ENCODE data around the gene OSBPL2.

OSBPL2 gene

DNA sequence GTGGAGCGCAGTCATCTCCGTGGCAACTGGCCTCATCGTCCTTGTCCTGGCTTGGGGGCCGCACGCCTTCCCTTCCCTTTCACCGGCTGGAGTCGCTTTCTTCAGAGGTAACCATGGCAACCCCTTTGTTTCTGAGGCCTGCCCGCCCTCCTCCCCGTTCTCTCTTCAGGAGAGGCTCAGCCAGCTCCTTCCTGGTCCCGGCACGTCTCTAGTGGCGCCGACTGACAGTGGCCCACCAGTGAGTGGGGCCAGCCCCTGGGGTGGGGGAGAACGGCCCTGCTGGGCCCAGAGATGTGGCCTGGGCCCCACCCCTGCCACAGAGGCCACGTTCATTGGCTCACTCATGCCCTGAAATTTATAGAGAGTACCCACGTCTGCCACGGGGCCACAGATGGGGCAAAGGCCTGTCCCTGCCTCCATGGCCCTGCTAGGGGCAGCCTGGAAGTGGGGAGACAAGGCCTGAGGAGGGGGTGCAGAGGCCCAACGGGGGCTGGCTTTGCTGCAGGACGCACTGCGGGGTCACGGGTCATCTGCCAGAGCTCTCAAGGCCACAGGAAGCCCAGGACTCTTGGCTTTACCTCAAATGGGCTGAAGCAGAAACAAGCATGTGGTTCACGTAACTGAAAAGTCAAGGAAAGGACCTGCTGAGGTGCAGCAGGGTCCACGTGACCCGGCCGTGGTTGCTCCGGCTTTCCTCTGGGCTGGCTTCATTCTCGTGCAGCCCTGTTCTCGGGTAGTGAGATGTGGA, 1.4 kb upstream of the OSBPL2 start:
- no peak for DNase-seq

DNA sequence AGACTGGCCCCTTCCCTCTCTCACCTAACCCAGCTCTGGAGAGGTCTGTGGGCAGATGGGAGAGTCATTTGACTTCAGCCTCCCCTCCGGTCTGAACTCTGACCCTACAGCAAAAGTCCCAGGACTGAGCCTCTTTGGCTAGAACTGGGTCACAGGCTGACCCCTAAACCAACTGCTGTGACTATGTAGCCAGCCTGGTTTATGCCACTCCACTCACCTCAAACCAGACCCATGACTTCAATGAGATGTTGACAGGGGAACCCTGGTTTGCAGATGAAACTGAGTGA, 864 bp upstream of the OSBPL2 start:
- DNase-seq: no peak

DNA sequence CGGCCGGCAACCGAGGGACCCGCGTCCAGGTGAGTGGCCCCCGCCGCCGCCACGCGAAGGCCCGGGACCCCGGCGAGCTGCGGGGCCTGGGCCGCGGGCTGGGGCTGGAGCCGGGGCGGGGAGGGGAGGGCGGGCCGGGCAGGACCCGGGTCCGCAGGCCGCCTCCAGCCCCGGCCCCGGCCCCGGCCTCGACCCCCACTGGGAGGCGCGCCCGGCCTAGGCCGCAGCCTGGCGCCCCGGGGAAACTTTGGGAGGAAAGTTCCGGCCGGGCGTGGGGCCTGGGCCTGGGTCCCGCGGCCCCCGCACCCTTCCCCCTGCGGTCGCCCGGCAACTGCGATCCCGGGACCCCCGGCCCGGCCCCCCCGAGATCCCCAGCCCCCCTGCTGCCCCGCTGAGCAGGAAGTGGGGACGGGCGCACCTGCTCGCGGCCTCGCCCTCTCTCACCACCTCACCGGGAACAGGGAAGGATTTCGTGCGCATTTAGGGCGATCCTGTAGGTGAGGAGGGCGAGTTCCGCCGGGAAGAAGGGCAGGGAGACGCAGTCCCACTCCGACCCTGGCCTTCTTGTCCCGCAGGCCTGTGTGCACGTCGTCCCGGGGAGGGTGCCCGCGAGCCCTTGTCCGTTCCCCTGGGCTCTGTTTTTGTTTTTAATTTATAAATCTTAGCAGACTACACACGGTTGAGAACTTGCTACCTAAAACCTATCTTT, 402 bp downstream of the OSBPL2 start:
- no peak for DNase-seq

DNA sequence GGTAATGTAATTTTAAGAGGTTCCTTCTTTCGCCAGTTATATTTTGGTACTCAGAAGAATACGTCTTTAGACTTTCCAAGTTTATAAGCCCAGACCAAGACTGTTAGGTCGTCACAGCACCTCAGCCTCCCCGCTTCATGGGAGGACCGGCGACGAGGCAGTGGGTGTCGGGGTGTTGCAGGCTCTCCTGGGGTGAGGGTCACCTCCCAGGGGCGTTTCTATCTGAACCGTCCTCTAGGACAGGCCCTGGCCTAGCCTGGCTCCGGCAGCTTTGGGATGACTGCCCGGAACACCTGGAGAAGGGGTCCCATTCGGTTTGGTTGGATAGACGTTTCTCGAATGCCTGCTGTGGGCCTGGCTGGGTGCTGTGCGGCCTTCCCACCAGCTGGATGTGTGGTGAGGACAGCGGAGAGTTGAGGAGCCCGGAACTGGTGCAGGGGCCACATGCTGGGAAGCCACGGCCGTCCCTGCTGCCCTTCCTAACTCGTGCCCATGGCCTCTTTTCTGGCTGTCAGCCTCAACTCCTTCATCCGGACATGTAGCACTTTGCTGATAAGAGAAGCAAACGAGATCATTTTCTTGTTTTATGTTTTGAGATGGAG, 1.1 kb downstream of the OSBPL2 start:
- DNase-seq: no peak

DNA sequence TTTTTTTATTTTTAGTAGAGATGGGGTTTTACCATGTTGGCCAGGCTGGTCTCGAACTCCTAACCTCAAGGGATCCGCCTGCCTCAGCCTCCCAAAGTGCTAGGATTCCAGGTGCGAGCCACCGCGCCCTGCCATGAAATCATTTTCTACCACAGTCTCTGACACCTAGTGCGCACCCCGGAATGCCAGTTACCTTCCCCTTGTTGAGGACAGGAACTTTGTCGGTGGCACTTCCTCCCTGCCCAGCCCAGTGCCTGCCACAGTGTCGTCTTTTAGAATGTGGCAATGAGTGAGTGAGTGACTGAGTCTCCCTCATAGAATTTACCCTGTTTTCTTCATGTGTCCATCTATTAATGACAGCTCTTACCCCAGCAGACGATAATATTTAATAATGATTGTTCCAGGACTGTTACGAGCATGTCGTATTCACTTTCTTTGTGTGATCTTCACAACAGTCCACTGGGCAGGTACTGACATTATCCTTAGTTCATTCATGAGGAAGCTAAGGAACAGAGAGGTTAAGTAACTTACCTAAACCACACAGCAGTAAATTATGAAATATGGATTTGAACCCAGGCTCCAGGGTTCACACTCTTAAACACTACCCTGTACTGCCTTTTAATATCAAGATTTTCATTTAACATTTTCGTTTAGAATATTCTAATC, 1.8 kb downstream of the OSBPL2 start:
- peak in 1 of 2 experiments; percentile 11 for DNase-seq

DNA sequence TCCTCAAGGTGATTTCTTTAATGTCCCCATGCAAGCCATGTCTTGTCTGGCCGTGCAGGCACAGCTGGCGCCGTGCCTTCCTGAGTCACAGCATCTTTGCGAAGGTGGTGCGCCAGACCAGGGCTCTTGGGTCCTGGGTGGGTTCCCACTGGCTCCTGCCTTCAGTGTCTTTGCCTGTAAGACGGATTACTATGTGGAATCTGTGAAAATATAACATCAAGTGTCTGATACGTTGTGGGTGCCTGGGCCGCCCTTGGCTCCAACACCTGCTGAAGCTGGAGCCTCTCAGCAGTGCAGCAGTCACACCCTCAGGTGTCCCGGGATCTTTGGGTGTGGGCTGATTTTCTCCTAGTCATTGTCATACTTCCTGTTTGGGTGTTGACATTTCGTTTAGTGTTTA, 3.2 kb downstream of the OSBPL2 start:
- DNase-seq: no peak

DNA sequence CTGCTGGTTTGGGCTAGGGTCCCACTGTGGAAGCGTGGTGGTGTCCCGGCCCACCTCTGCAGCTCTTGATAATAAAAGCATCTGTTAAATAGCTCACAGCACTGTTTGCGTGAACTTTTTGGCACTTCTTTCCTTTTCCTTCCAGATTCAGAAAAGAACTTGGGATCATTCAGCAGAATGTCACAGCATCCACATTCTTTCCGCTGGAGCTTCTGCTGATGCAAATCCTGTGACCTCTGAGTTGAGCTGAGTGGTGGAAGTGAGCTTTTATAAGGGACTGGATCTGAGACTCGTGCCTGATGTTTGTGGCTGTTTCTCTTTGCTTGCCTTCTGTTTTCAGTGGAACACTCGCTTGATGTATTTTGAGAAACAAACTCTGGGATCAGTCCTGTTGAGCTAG, 3.9 kb downstream of the OSBPL2 start:
- DNase-seq: no peak

DNA sequence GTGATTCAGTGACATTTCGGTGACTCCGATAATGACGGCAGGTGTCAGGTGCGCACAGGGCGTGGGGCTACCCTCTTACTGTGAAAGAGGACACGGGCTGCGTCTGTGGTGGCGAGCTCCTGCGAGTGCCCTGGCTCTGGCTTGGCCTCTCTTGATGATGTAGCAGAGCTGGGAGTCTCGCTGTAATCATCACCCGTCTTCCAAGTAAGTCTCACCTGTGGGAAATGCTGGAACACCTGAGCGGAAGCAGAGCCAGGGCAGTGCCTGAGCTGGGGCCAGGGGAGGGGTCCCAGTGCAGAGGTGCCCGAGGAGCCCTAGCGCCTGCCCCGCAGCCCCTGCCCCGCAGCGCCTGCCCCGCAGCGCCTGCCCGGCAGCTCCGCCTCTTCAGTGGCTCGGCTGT, 4.8 kb downstream of the OSBPL2 start:
- no peak for DNase-seq

DNA sequence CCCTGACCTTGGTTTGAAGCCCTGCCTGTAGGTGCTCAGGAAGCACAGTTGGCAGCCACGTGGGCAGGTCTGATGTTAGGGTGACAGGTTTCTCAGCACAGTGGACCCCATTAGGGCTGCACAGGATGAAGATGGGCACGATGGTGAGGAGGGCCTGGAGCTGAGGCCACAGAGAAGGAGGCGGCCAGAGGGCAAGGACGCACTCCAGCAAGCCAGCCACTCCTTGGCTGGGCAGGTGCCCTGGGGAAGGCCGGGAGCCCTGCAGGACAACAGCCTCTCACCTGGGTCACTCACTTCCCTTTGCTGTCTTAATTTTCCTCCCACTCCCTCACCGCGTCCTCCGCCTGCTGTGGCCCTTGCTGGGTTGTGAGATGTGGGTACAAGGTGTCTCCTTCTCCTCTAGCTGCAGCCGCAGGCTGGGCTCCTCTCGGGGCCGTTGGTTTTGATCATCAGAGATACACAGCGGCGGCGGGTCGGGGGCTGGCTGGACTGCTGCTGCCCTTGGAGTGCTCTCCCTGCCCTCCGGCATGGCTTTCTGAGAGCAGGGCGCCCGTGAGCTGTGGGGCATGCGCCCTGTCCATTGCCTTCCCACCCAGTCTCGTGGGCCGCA, 5.7 kb downstream of the OSBPL2 start:
- no peak for DNase-seq

DNA sequence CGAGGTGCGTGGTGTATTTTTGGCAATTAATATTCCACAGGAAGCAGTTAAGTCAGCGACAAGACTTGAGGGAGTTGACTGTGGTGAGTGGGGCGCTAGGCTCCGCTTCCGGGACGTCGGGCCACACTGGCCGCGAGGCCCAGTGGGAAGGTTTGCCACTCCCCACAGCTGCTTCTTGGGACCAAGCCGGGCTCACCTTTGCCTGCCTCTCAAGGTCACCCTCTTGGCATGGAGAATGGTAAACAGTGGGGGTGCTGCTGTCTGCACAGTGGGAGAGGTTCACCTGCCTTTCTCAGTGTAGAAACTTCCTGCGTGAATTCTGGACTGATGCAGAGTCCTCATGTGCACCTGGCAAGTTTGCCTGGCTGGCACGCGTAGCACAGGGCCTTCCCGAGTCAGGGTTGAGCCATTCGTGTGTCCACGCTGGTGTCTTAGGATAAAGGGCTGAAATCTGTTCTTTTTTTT, 6.4 kb downstream of the OSBPL2 start:
- DNase-seq: no peak

DNA sequence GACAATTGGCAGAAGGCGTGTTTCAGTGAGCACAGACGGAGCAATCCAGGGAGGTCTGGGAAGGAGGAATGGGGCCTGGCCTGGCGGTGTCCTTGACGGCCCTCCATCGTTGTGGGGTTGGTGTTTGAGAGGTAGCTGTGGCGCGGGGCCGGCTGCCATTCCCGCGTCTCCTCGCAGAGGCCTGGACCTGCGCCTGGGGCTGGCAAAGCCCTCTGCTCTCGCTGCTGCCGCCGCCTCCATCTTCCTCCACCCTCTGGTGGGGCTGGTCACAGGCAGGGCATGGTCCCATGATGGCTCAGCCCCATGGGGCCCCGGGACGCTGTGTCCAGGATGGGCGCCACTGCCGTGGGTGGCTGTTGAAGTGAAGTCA, 7.6 kb downstream of the OSBPL2 start:
- DNase-seq: no peak

DNA sequence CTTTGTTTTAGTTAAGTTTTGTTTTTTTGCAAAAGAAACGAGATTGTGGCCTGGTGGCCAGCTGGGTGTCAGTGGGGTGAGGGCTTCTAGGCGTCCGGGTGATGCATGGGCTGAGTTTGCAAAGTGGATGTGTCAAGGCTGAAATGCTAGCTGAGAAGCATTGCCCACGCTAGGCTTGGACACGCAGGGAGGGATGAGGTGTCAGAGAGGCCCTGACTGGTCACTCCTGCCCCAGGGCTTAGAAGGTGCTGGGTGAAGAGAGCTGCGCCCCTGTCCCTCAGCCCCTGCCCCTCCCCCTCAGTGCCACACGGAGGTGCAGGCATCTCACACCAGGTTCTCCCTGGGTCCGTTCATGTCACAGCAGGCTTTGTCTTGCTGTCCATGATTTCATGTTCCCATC, 8.1 kb downstream of the OSBPL2 start:
- no peak for DNase-seq

DNA sequence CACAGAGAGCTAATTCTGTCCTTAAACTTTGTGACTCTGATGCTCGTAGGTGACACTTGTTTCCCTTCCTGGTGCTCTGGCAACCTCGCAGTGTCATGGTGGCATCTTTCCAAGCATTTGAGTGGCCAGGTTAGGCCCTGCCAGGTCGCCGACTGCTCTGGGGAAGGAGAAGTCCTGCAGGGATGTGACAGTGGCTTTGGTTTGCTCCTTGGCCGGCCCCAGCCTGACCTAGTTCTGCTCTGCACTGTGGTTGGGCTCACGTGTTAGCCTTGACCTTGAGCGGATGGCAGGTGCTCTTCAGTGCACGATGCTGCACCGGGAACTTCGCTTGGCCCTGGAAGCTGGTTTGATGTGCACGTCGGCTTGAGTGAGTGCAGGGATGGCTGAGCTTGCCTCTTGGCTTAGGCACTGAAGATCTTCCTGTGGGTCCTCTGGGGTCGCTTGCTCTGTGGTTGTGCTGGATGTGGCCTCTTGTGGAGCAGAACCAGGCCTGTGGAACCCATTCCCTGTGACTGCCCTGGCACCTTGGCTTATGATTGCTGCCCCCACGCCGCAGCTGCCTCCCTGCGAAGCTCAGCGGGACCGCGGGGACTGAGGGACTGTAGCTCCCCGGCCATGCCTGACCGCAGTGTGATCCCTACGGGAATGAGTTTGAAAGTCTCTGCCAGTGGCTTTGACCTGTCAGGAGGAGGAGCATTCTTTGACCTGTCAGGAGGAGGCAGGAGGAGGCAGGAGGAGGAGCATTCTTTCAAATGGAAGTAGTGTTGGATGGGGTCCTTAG, 8.7 kb downstream of the OSBPL2 start:
- no peak for DNase-seq

DNA sequence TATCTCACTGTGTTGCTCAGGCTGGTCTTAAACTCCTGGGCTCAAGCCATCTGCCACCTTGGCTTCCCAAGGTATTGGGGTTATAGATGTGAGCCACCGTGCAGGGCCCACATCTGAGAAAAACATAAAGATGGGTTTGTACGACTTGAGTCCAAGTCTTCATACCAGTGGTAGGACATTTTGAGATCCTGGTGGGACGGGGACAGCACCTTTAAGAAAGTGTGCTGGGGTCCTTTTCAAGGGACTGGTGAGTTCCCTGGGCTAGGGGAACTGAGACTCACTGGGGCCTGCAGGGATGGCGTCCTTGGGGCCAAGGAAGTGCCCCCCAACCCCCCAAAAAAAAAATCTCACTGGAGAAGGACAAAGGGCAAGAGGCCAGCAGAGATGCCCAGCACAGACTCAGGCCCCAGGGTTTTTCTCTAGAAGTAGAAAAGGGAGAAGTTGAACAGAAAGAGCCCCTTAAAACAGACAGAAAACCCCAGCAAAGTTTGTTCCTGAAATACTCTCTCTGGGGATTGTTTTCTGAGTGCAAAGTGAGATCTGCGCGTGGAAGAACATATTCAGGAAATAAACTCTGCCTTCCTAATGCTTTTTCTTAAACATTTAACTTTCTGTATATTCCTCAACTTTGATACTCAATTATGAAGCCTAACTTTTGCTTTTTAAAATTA, 10.7 kb downstream of the OSBPL2 start:
- DNase-seq: no peak

DNA sequence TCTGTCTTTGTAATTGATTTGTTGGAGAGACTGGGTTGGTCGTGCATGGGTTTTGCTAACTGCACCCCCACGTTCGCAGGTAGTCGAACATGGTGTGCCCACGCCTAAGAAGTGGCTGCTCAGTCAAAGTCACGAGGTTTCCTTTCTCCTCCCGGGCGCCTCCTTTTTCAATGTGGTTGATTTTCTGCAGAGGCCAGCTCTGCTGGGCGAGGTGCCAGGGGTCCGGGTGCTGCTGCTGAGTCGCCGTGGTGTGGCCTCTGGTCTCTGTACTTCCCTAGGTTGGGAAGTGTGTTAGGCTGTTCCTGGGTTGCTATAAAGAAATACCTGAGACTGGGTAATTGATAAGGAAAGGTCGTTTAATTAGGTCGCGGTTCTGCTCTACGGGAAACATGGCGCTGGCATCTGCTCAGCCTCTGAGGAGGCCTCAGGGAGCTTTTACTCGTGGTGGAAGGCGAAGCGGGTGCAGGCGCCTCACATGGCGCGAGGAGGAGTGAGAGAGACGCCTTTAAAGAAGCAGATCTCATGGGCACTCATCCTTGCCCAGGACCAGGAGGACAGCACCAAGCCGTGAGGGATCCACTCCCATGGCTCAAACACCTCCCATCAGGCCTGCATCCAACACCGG, 14.1 kb downstream of the OSBPL2 start:
- no peak for DNase-seq

DNA sequence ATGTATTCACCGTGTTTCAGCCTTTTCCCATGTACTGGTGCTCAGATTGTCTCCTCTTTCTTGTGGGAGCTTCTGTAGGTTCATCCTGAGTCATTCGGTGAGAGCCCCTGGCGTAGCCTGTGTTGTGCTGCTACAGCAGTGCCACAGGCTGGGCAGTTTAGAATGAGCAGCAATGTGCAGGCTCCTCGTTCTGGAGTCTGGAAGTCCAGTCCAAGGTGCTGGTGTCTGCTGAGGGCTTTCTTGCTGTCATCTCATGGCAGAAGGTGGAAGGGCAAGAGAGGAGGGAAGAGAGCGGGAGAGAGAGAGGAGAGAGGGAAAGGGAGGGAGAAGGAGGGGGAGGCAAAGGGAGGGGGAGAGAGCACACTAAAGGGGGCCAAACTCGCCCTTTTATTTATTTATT, 15.1 kb downstream of the OSBPL2 start:
- no peak for DNase-seq

DNA sequence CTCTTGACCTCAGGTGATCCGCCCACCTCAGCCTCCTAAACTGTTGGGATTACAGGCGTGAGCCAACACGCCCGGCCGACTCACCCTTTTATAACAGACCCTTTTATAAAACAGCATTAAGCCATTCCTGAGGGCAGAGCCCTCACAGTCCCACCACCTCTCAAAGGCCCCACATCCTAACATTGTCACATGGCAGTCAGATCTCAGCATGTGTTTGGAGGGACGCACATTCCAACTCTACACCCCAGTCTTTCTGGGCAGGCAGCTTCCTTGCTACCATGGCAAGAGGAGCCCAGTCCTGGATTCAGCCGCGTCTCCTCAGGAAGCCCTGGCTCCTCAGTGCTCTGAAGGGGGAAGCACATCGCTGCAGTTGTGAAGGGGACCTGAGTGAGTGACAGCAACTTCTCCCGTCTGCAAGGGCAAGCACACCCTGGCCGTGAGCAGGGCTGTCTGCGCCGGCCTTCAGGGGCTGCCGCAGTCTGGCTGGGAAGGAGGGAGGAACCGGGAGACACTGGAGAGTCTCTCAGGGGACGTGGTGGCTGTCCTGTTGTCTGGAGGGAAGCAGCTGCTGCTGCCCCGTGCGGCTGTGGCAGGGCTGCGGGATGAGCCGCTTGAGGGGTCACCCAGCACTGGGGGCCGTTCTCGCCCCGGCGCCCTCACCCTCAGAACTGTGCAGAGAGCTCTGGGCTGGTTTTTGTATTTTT, 15.9 kb downstream of the OSBPL2 start:
- no peak for DNase-seq

DNA sequence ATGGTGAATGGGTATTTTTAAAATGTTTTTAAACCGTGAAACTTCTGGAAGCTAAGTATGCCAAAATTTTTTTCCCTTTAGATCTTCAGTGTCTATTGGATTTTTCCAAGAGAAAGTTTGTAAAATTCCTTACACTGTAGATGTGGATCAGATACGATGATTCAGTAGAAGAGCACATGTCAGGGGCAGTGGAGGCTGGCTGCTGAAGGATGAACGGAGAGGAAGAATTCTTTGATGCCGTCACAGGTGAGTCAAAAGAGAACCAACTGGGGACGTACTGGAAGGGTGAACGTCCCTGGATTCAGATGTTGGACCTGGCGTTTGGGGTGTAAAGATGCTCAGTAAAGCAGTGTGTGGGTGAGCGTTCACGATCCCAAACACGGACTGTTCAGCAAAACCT, 17.7 kb downstream of the OSBPL2 start:
- no peak for DNase-seq

DNA sequence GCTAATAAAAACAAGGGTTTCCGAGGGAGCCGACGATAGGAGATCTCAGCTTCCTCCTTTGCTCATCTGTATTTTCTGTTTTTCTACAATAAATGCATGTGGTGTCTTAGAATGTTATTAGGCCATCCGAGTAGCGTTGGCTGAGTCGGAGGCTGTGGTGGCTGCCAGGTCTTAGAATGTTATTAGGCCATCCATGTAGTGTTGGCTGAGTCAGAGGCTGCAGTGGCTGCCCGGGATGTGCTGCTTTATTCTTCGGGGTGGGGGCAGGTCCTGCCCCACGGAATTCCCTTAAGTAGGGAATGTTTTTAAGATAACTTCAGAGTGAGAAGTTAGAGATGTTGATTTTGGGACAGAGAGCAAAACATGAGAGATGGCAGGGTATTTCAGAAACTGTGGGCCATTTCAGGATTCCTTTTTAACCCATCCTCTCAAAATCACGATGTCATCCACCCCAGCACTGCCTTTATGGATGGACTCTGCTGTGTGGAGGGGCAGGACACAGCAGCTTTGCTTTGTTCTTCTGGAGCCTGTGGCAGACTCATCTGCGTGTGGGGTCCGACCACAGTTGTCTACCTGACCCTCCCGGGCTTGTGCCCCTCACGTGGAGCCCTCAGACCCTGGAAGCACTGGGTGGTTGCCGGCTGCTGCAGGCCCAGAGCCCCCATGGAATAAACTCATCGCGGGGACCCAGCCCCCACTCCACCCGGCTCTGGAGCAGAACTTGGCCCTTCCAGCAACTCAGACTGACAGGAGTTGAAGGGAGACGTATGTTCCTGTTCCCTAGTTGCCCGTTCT, 20.4 kb downstream of the OSBPL2 start:
- DNase-seq: no peak

DNA sequence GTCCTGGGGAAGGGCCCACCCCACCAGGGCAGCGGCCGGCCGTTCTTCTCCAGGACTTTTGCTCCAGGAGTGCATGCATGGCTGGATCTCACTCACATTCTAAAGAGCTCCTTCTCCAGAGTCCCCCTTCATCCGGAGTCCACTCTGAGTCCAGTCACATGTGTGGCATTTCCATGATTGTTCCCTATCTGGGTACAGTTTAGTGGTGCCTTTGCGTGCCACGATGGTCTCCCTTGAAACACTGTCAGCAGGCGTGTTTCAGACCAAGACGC, 20.9 kb downstream of the OSBPL2 start:
- no peak for DNase-seq

Measured in AML-193 (cell line).